ENCODE measurements around the gene BEX4.
"Not testable (repeated sequence)": the region's sequence is repeated elsewhere in the genome, so short reads cannot be mapped to it uniquely, and the experiment has no call there.

BEX4 gene, protein sequence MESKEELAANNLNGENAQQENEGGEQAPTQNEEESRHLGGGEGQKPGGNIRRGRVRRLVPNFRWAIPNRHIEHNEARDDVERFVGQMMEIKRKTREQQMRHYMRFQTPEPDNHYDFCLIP

DNA sequence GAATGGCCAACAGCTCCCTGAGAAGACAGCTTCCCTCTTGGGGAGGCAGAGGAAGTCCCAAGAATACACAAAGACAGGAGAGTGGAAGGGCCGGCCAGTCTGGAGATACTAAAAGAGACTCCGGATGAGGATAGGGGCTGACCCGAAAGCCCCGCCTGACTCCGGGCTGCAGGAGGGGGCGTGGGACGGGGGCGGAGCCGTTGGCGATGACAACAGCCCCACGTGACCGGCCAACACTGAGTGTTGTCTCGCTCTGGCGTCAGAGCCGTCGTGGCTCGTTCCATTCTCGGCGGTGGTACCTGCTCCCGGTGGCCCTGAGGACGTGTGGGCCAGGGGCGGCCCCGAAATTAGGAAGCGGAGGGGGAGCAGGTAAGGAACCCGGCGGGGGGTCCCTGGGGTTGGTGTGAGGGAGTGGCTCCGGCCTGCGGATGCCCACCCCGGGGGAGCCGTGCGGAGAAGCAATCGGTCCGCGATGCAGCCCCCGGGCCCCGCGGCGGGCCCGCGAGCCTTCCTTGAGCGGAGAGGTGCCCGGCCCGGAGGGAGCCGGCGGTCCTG lies at the start of gene BEX4:
TSS of gene BEX4 (plus strand) at position 239 of the 555 bp plus-strand sequence. CDS start 1,046 bp downstream, outside the sequence.
- DNase-seq (ENCODE audit: low read depth in 2 of 2): peak; percentile 72 to 77

DNA sequence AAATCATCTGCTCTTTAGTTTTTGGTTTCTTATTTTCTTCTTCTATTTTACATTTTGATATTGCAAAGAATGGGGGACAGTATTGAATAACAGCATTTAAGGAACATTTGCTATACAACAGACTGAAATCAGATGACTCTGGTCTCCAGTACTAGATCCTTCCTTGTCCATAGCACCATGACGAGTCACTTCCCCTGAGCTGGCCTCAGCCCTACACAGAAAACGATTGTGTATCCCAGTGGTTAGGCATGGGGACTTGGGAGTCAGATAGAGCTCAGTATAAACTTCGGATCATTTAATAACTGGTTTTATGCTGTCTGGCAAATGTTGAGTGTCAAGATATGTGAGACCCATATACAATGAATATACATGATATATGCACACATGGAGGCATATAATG lies 44.7 kb upstream of the BEX4 start:
- no peak for DNase-seq (ENCODE audit: low read depth in 2 of 2)

DNA sequence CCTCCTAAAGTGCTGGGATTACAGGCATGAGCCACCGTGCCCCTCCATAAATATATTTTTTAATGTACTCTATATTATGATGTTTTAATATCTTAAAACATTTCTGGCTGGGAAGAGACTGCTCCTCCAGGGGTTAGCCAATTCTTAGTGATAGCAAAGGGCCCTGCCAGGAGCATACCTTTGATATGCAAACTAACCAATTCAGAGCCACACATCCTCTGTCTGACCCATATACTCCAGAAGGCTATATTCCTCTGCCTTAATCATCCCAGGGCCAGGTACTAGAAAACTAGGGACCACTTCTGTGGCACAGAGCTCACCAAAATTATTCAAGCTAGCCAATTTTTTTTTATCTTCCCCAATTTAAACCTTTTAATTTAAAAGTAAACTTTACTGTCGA lies 43.6 kb upstream of the BEX4 start:
- no peak for DNase-seq (ENCODE audit: low read depth in 2 of 2)

DNA sequence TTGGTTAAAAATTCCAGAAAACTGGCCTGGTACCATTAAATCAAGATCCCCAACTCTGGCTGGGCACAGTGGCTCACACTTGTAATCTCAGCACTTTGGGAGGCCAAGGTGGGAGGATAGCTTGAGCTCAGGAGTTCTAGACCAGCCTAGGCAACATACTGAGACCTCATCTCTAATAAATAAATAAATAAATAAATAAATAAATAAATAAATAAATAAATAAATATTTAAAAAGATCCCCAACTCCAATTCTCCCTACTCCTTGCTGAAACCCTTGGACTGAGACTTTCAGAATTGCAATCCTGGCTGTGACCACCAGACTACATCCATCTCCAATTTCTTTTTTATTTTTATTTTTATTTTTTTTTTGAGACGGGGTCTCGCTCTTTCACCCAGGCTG lies 39.7 kb upstream of the BEX4 start:
- DNase-seq (ENCODE audit: low read depth in 2 of 2): not testable (repeated sequence)

DNA sequence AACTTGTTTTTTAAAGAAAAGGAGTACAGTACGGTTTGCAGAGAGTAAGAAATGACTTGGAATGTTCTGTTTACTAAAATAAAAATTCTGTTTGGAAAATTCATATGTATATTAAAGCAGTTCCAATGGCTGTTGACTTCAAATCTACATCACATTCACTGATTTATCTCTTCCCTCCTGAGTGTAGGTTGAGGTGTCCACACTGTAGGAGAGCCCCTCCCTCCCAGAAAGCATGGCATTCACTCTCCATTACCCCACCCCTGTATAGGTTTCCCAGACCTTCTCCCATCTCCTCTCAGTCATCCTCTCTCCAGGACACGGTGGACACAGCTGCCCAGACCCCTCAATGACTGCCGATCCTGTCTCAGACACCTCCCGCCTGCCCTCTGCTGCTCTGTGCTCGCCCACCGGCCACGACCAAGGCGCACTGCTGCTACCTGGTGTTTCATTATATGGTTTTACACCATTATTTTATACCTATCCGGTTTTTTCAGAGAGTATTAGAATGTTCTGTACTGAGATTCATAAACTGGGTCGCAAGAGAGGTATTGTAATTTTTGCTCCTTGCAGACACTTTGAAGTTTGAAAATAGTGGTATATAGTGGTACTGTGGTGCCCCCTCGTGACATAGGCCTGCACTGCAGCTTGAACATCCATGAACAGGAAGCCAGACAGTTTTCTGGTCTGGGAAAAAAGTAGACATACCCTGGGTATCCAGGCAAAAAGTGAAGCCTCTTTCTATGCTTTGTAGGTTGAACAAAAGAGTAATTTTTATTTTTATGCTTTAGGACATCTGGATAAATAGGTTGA lies 38.8 kb upstream of the BEX4 start:
- peak; percentile 12 to 45 for DNase-seq (ENCODE audit: low read depth in 2 of 2)

DNA sequence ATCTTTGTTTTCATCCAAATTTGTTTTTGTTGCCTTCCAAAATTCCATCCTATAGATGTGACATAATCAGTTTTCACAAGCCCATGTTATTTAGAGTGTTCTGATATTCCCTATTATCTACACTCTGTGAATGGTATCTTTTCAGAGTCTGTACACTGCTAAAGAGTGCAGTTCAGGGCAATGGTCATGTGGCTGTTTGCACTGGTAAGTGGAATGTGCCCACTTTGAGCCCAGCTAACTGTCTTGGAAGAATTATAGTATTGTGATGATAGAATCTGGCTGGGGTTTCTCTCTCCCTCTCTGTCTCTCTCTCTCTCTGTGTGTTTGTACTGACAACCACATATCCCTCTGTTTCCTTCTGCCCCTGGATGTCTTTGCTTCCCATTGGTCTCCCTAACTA lies 37.4 kb upstream of the BEX4 start:
- no peak for DNase-seq (ENCODE audit: low read depth in 2 of 2)

DNA sequence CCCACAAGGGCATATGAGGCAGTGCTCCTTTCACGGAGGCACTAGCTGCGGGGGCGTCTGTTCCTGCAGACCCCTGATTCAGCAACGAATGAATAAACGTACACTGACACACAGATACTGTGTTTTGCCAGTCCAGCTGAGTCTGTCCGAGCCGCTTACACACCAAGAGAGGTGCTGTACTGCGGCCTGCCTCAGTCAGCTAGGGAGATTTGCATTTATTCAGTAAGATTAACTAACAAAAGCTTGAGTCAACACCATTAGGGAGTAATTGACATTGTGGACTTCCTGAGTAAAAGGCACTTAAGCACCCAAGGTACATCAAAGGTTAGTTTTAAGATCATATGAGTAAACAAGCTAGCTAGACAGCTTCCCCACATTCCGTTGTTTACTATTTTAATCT lies 31.0 kb upstream of the BEX4 start:
- DNase-seq (ENCODE audit: low read depth in 2 of 2): no peak

DNA sequence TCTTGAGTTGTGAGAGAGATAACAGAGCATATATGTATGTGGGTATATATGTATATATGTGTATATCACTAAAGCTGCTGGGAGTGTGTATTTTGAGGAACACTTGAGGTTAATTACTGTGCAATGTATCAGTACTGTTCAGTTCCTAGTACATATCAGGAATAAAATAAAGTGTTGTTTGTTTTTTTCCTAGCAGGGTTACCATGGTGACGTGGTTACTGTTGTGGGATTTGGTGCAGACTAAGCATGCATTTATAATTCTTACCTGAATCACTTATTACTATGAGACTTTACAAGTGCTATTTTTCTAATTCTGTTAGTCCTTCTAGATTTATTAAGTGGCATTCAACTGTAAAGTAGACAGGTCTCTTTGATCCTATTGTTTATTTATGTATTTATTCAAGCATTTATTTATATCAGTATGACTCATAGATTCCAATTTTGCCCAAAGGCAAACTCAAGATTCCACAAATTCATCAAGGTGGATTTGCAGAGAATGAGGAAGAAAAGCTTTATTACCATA lies 26.9 kb upstream of the BEX4 start:
- DNase-seq (ENCODE audit: low read depth in 2 of 2): no peak

DNA sequence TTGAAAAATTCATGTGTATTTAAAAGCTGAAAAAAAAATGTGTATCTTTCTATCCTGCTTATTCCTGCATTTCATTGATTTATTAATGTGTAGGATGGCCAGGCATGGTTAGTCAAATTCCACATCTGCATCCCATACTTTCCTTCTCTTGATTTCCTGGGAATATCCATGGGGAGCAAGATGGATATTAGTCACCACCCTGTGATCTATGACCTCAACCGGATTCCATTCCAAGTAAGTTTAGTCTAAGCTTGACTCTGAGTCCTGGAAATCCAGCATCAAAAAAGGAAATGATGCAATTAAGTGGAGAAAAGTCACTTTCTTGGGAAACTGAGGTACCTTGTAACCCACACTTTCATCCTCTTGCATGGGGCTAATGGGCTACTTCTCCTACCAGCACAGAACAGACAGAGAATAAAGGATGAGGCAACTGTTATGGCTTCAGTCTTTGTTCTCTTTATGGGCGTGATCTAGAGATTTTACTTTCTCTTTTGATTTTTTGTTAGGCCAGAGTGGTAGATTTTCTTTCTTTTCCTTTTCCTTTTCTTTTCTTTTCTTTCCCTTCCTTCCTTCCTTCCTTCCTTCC lies 17.1 kb upstream of the BEX4 start:
- DNase-seq (ENCODE audit: low read depth in 2 of 2): no peak

DNA sequence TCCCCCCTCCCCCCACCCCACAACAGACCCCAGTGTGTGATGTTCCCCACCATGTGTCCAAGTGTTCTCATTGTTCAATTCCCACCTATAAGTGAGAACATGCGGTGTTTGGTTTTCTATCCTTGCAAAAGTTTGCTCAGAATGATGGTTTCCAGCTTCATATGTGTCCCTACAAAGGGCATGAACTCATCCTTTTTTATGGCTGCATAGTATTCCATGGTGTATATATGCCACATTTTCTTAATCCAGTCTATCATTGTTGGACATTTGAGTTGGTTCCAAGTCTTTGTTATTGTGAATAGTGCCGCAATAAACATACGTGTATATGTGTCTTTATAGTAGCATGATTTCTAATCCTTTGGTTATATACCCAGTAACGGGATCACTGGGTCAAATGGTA lies 16.2 kb upstream of the BEX4 start:
- DNase-seq (ENCODE audit: low read depth in 2 of 2): not testable (repeated sequence)

DNA sequence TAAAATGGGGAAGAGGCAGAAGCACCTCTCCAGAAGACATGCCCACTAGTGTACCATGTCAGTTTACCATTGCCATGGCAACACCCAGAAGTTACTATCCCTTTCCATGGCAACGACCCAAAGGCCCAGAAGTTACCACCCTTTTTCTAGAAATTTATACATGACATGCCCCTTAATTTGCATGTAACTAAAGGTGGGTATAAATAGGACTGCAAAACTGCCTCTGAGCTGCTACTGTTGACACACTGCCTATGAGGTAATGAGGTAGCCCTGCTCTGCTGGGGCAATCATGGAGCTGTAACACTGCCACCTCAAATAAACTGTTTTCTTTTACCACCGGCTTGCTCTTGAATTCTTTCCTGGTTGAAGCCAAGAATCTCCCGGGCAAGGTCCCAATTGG lies 13.9 kb upstream of the BEX4 start:
- DNase-seq (ENCODE audit: low read depth in 2 of 2): no peak

DNA sequence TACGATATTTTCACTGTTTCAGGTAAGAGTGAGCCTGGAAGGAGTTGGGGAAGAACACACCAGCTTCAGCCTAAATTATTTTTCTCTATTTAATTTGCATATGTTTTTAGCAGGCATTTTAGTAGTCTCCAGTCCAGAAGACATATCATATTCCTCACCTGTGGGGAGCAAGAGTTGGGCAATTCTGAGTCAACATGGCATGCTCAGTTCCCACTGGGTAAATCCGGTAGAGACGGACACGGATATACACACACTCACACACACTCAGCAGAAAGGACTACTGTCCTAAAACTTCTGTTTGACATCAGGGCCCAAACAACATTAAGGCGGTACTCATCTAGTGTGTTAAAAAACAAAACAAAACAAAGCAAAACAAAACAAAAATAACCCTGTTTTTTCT lies 4.9 kb upstream of the BEX4 start:
- no peak for DNase-seq (ENCODE audit: low read depth in 2 of 2)

DNA sequence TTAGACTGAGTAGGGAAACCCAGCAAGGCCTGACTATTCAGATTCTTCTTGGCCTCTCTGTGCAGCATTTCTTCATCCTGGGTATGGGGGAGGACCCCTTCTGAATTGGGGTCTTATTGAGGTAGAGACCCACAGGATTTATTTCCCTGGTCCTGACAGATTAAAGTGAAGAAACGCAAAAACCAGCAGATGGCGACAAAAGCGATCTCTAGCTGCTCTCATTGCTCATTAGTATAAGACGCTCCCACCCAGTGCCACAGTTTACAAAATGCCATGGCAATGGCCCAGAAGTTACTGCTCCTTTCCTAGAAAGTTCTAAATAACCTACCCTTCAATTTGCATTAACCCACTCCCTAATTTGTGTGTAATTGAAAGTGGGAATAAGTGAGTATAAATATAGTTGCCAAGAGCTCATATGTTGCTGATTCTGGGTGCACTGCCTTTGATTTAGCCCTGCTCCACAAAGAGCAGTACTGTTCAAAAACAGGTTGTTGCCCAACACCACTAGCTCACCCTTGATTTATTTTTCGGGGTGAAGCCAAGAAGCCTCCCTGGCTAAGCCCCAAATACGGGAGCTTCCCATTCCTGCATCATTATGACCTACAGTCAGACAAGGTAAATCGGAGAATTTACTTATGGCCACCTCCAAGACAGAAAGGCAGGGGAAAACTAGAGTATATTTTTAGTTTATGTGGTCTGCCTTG lies 3.7 kb upstream of the BEX4 start:
- DNase-seq (ENCODE audit: low read depth in 2 of 2): peak in 1 of 2 donors; percentile 4

DNA sequence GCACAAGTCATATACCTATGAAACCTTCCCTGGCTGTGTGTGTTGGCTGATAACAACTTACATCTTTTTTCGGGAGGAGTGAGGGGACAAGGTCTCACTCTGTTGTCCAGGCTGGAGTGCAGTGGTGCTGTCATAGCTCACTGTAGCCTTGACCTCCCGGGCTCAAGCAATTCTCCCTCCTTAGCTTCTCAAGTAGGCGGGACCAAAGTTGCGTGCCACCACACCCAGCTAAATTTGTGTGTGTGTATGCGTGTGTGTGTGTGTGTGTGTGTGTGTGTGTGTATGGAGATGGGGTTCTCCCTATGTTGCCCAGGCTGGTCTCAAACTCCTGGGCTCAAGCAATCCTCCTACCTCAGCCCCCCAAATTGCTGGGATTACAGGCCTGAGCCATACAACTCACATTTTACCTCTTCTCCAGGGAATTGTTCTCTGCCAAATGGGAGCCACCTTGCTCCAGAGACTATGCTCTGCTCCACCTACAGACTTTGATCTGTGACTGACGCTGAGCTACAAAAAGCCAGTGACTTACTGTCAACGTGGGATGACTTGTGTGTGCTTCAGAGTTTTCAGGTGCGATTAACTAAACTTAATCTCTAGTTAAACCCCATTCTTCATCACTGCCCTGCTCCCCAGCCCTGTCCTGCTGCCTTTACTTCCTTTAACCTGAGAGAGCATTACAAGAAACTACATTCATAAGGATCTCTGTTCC lies 2.0 kb upstream of the BEX4 start:
- DNase-seq (ENCODE audit: low read depth in 2 of 2): no peak

DNA sequence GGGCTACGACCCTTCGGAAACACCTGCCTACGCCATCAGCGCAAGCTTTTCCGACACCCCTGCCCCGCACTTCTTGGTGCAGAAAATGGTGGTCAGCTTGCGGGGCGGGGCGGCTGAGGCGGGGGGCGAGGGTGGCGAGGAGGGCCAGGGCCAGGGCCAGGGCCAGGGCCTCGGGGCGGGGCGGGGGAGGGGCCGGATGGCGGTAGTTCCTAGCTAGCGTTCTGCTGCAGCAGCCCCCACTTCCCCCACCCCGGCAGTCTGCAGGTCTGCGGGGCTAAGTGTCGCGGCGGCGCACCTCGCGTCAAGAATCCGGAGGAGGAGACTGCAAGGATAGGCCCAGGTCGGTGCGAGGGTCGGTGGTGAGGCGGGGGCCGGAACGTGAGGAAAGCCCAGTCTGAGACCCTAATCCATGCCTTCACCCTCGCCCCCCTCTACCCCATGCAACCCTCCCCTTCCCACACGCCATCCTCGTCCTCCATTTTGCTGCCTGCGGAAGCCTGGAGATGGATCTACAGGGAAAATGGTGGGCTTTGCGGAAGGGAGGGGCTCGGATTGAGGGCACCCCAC lies 600 bp downstream of the BEX4 start:
- DNase-seq (ENCODE audit: low read depth in 2 of 2): no peak

DNA sequence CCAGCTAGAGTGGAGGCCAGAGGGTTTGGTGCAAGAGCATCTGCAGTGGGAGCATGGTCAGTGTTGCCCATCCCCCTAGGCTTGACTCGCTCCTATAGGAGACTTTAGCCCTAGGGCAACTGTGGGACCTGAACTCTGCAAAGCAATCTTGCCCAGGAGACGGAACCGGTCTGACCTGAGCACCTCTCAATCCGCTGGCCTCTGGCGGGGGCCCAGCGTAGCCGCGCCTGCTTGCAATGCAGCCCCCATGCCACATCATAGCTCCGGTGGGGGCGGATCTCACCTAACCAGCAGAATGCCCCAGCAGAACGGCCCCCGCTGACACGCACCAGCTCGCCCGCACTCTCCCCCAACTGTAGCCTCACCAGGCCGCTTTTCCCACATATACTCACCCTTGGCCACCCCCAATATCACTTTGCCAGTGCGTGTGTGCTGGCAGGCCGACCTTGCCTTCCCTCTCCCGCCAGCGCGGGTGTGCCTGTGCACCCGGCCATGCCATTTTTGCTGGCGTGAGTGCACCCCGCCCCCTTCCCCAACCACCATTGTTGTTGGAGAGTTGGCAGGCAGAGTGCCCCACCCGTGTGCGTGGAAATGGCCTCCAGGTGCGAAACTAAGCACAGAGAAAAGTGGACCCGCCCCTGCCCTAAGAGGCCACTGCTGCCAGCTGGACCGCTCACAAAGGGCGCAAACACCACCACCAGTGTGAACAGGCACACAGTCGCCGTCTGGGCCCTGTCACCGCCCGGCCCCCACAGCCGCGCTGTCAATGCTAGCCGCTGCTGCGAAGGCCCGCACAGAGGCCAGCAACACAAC lies 5.8 kb downstream of the BEX4 start:
- DNase-seq (ENCODE audit: low read depth in 2 of 2): no peak

DNA sequence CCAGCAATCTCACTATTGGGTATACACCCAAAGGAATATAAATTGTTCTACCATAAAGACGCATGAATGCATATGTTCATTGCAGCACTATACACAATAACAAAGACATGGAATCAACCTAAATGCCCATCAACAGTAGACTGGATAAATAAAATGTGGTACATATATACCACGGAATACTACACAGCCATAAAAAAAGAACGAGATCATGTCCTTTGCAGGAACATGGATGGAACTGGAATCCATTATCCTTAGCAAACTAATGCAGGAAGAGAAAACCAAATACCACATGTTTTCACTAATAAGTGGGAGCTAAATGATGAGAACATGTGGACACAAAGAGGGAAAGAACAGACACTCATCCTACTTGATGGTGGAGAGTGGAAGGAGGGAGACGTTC lies 11.0 kb downstream of the BEX4 start:
- not testable (repeated sequence) for DNase-seq (ENCODE audit: low read depth in 2 of 2)

DNA sequence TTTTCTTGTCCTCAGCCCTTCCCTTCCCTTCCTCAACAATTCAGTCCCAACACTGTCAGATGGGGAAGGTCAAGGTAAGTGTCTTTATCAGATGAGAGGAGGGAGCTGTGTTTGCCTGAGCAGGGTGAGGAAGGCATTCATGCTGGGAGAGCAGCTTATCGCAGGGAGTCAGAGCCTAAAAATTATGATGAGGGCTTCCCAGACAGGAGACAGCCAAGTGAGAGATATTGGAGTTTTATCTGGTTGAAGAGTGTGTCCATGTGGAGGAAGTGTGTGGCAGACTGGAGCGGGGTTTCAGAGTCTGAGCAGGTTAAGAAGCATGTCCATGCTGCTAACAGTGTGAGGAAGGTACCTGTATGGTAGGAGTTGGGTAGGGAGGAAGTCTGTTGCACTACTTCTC lies 18.4 kb downstream of the BEX4 start:
- DNase-seq (ENCODE audit: low read depth in 2 of 2): no peak

DNA sequence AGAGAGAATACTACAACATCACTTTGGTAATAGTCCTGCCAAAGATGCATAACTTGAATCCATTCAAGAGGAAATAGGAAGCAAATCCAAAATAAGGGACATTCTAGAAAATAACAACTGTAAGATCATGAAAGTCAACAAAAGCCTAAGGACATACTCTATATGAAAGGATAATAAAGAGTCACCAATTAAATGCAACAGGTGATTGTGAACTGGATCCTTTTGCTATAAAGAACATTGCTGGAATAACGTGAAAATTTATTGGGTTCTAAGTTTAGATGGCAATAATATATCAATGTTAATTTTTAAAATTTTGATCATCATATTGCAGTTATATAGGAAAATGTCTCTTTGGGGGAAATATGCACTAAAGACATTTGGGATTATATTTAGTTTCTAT lies 20.0 kb downstream of the BEX4 start:
- DNase-seq (ENCODE audit: low read depth in 2 of 2): no peak

DNA sequence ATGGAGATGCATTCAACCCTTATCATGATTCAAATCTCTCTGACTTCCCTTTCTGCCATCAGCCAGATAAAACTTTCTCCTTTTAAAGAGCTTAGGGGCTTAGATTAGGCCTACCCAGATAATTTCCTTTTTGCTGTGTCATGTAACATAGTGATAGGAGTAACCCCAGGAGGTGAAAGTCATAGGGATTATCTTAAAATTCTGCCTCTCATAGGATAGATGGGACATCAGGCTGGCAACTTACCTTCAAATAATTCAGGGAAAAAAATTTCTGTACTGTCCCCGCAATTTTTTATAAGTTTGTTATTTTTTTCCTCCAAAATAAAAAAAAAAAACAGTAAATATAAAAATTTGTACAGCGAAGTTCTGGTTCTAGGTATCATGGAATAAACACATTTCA lies 20.7 kb downstream of the BEX4 start:
- DNase-seq (ENCODE audit: low read depth in 2 of 2): not testable (repeated sequence)

Data from stimulated activated CD4-positive, alpha-beta T cell treated with anti-CD3 and anti-CD28 coated beads, Interleukin-15, amount 100 ng/mL, for 48 hours (primary cell).